Measurements from ENCODE around the gene NPPA.

NPPA gene

DNA sequence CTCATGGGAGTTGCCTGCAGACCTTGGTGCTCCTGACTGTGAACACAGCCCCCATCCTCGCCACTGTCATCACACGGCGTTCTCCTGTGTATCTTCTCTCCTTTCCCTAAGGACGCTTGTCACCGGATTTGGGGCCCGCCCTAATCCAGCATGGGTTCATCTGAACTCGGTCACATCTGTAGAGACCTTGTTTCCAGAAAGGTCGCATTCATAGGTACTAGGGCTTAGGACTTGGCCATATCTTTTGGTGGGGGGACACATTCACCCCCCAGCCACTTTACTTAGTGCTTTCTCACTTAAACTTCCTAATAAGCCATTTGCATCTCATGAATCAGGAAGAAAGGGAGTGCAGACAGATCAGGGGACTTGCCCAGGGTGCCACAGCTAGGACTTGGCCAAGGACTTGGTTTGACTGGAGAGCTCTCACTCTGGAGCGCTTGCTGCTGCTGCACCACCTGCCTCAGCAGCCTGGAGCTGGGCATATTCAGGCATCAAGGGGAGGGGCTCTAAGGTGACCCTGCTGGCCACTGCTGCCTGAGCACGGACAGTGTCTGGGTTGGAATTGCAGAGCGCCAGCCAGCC is 9.7 kb downstream of the NPPA start:
- TF ChIP-seq, protein P1, sequence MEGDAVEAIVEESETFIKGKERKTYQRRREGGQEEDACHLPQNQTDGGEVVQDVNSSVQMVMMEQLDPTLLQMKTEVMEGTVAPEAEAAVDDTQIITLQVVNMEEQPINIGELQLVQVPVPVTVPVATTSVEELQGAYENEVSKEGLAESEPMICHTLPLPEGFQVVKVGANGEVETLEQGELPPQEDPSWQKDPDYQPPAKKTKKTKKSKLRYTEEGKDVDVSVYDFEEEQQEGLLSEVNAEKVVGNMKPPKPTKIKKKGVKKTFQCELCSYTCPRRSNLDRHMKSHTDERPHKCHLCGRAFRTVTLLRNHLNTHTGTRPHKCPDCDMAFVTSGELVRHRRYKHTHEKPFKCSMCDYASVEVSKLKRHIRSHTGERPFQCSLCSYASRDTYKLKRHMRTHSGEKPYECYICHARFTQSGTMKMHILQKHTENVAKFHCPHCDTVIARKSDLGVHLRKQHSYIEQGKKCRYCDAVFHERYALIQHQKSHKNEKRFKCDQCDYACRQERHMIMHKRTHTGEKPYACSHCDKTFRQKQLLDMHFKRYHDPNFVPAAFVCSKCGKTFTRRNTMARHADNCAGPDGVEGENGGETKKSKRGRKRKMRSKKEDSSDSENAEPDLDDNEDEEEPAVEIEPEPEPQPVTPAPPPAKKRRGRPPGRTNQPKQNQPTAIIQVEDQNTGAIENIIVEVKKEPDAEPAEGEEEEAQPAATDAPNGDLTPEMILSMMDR (IDR thresholded peaks at IDR 0.05; ENCODE audit: low read depth, low read length, missing control alignments): no peak
- DNase-seq (ENCODE audit: low read depth): no peak
- H3K4me3 ChIP-seq (ENCODE audit: low read depth, low read length): no peak overlapping the region

DNA sequence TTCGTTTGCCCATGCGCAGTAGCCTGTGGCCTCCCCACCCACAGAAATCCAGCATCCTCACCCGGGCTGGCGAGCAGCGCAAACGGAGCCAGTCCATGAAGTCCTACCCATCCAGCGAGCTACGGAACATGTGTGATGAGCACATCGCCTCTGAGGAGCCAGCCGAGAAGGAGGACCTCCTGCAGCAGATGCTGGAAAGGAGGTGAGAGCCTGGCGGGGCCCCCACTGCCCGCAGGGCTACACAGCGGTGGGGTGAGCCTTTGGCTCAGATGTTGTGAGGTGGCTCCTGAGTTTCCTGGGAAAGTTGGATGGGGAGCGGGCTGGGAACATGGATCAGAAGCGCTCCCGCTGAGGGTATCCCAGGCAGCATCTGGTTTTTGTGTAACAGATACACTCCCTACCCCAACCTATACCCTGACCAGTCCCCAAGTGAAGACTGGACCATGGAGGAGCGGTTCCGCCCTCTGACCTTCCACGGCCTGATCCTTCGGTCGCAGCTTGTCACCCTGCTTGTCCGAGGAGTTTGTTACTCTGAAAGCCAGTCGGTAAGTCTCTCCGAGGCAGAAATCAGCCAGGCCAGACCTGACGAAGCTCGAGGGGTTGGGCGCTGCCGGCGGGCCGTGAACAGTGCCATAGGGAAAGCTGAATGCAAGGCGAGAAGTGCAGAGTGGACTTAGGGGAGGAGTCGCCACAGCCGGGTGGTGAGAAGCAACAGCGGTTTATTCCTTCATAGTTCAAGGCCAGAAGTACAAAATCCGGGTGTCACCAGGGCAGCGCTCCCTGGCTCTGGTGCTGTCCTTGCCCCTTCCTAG is 10.4 kb downstream of the NPPA start:
- TF ChIP-seq, protein P1 (IDR thresholded peaks at IDR 0.05; ENCODE audit: low read depth, low read length, missing control alignments): no peak
- H3K4me3 ChIP-seq (ENCODE audit: low read depth, low read length): no peak overlapping the region
- DNase-seq (ENCODE audit: low read depth): no peak

DNA sequence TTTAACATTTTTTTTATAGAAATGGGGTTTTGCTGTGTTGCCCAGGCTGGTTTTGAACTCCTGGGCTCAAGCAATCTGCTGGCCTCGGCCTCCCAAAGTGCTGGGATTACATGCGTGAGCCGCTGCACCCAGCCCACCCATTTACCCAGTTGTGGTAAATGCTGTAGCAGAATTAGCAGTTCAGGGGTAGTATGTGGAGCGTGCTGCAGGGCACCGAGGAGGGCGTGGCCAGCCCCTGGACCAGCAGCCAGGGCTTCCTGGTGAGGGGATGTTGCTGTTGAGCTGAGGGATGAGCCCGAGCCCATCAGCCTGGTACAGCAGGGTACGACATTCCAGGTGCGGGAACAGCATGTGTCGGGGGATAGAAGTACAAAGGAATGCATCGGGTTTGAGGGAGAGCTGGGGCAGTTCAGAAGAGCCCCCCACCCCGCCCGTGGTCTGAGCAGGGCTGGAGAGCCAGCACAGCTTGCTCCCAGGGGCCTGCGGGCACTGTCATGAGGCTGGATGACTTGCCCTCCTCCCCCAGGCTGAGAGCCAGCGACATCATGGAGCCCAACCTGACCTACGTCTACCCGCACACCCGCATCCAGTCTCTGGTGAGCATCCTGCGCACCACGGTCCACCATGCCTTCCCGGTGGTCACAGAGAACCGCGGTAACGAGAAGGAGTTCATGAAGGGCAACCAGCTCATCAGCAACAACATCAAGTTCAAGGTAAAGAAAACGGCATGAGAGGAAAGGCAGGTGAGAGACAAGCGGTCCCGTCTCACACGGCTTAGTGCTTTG is 11.9 kb downstream of the NPPA start:
- no peak for DNase-seq (ENCODE audit: low read depth)
- H3K4me3 ChIP-seq (ENCODE audit: low read depth, low read length): no peak overlapping the region
- TF ChIP-seq, protein P1 (IDR thresholded peaks at IDR 0.05; ENCODE audit: low read depth, low read length, missing control alignments): no peak

DNA sequence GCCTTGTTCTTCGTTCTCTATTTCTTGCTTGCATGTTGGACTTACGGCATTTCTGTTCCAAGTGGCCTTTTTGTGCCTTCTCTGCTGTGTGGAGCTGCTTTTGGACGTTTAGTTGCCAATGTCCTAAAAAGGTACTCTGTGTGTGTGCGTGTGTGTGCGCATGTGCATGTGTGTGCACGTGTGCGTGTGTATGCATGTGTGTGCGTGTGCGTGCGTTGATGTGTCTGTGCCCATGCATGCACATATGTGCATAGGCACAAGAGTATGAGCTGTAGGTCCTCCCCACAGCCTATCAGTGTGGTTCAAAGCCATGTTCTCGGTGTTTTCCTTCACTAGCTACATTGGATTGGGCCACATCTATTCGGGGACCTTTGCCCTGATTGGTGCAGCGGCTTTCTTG is 13.7 kb downstream of the NPPA start:
- TF ChIP-seq, protein P1 (IDR thresholded peaks at IDR 0.05; ENCODE audit: low read depth, low read length, missing control alignments): no peak
- H3K4me3 ChIP-seq (ENCODE audit: low read depth, low read length): no peak overlapping the region
- DNase-seq (ENCODE audit: low read depth): no peak

DNA sequence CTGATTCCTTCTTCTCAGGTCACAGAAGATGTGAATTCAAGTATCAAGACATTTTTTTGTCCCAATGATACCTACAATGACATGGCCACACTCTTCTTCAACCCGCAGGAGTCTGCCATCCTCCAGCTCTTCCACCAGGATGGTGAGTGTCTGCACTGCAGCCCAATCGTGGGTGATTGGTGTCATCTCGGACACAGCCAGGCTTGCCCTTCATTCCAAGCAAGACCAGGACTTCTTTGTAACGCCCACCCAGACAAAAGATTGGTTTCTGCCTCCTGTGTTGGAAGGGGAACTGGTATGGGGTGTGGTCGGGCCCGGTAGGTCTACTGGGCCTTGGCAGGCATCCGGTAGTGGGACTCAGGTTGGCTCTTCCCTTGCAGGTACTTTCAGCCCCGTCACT is 14.1 kb downstream of the NPPA start:
- DNase-seq (ENCODE audit: low read depth): no peak
- TF ChIP-seq, protein P1 (IDR thresholded peaks at IDR 0.05; ENCODE audit: low read depth, low read length, missing control alignments): no peak
- no peak overlapping the region for H3K4me3 ChIP-seq (ENCODE audit: low read depth, low read length)

DNA sequence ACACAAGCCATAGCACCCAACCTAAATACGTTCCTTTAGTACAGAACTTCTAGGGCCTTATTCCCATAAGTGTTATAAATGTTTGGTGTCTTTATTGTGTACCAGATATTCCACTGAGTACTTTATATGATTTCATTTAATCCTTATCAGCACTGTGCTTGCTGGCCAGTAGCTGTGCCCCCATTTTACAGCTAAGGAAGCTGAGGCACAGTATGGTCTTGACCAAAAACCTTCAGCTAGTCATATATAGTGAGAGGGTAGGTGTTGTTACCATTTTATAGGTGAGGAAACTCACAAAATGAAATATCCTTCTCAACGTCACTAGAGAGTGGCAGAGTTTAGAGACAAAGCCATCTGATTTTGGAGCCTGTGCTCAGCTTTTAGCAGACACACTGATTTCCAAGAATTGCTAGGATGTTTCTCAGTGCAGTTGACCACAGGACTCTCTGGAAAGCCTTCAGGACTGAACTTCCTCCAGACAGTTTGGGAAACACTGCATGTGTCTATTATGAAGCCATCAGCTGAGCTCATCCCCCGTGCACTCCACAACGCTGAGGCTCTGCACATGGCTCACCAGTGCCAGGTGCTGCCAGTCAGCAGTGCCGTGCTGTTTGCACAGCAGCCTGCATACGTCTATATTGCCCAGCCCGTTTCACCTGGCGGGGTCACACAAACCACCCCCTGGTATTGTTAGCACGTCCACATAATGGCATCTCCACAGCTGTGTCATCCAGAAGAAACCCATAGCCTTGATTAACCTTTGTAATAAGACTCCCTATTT is 15.4 kb downstream of the NPPA start:
- TF ChIP-seq, protein P1 (IDR thresholded peaks at IDR 0.05; ENCODE audit: low read depth, low read length, missing control alignments): no peak
- no peak overlapping the region for H3K4me3 ChIP-seq (ENCODE audit: low read depth, low read length)
- DNase-seq (ENCODE audit: low read depth): no peak

All from GM12864 (cell line).